HepG2 (cell line): Measurements from ENCODE around the gene KLHDC4. TPM values are rescaled to one million over a fixed set of nuclear protein-coding genes. Genes with fewer than 3 reads are reported as not detected.

Experiments
- ATF4 ChIP-seq, 2 experiments: fragments of 450-650 bp in 1 of 2; sonication (generic) in 1 of 2; formaldehyde crosslinking; IDR thresholded peaks; 2 replicates each; pipeline versions ENCODE4 v1.5.0 to v1.8.0; 2020 to 2022; ENCODE audit warnings: mild to moderate bottlenecking in 1 of 2, missing genetic modification reagents in 1 of 2
- CBX5 ChIP-seq: sonication (generic); formaldehyde crosslinking; IDR thresholded peaks from 2 replicates; pipeline ENCODE4 v1.4.0; 2020; ENCODE audit warnings: missing genetic modification reagents, borderline replicate concordance
- CHCHD3 ChIP-seq: sonication (generic); formaldehyde crosslinking; IDR thresholded peaks from 2 replicates; pipeline ENCODE4 v1.8.0; 2022; ENCODE audit warnings: mild to moderate bottlenecking, missing genetic modification reagents, moderate library complexity
- GATAD2A ChIP-seq: IDR thresholded peaks from 2 replicates; pipeline ENCODE4 v1.6.1; 2016
- GFI1 ChIP-seq: sonication (generic); formaldehyde crosslinking; IDR thresholded peaks from 2 replicates; pipeline ENCODE4 v1.5.0; 2020; ENCODE audit warnings: missing genetic modification reagents, mild to moderate bottlenecking, borderline replicate concordance
- IRF1 ChIP-seq: sonication (generic); formaldehyde crosslinking; IDR thresholded peaks from 2 replicates; pipeline ENCODE4 v1.4.0; 2020; ENCODE audit warnings: low read depth, mild to moderate bottlenecking, missing genetic modification reagents
- KDM5B ChIP-seq: sonication (generic); formaldehyde crosslinking; IDR thresholded peaks from 2 replicates; pipeline ENCODE4 v1.4.0; 2020; ENCODE audit warnings: missing genetic modification reagents, mild to moderate bottlenecking, borderline replicate concordance
- KMT2B ChIP-seq: IDR thresholded peaks from 2 replicates; pipeline ENCODE4 v1.6.1; 2016; ENCODE audit warnings: missing genetic modification reagents, missing compliant biosample characterization
- MXD4 ChIP-seq: IDR thresholded peaks from 2 replicates; pipeline ENCODE4 v1.6.1; 2016; ENCODE audit warnings: mild to moderate bottlenecking, missing biosample characterization, missing genetic modification reagents
- MYC ChIP-seq: sonication (generic); formaldehyde crosslinking; IDR thresholded peaks from 2 replicates; pipeline ENCODE4 v1.9.0; 2021; ENCODE audit warnings: missing genetic modification reagents, borderline replicate concordance
- SIN3A ChIP-seq: IDR thresholded peaks from 2 replicates; pipeline ENCODE4 v1.6.1; 2011; ENCODE audit warnings: low read depth, mild to moderate bottlenecking, control low read depth, low read length, borderline replicate concordance
- SOX6 ChIP-seq, 2 experiments: fragments of 450-650 bp in 1 of 2; sonication (generic) in 1 of 2; formaldehyde crosslinking in 1 of 2; IDR thresholded peaks; 2 replicates each; pipeline versions ENCODE4 v1.4.0 to v1.6.1; 2017 to 2020; ENCODE audit warnings: antibody characterized with exemption in 1 of 2, mild to moderate bottlenecking in 1 of 2, missing genetic modification reagents in 1 of 2
- SRF ChIP-seq: IDR thresholded peaks from 2 replicates; pipeline ENCODE4 v1.6.1; 2011; ENCODE audit warnings: mild to moderate bottlenecking, low read depth, low read length, moderate library complexity
- SSRP1 ChIP-seq: IDR thresholded peaks from 2 replicates; pipeline ENCODE4 v1.6.1; 2016; ENCODE audit warnings: control low read depth
- SYNCRIP ChIP-seq: fragments of 200-400 bp; formaldehyde crosslinking; IDR thresholded peaks from 2 replicates; pipeline ENCODE4 v1.6.1; 2018; ENCODE audit warnings: mild to moderate bottlenecking, low read depth, low read length; ENCODE audit not compliant: insufficient read depth
- ZBTB4 ChIP-seq: sonication (generic); formaldehyde crosslinking; IDR thresholded peaks from 2 replicates; pipeline ENCODE4 v1.4.0; 2020; ENCODE audit warnings: missing genetic modification reagents, mild to moderate bottlenecking, borderline replicate concordance
- ZC3H13 ChIP-seq: sonication (generic); formaldehyde crosslinking; IDR thresholded peaks from 2 replicates; pipeline ENCODE4 v1.8.1; 2023; ENCODE audit warnings: mild to moderate bottlenecking, missing genetic modification reagents, moderate library complexity
- ZNF17 ChIP-seq: sonication (generic); formaldehyde crosslinking; IDR thresholded peaks from 2 replicates; pipeline ENCODE4 v1.5.0; 2020; ENCODE audit warnings: mild to moderate bottlenecking, missing genetic modification reagents
- ZNF574 ChIP-seq: sonication (generic); formaldehyde crosslinking; IDR thresholded peaks from 2 replicates; pipeline ENCODE4 v1.4.0; 2020; ENCODE audit warnings: missing genetic modification reagents
- ZNF782 ChIP-seq: sonication (generic); formaldehyde crosslinking; IDR thresholded peaks from 2 replicates; pipeline ENCODE4 v1.4.0; 2020; ENCODE audit warnings: missing genetic modification reagents, mild to moderate bottlenecking, borderline replicate concordance
- ZNF788 ChIP-seq: sonication (generic); formaldehyde crosslinking; IDR thresholded peaks from 2 replicates; pipeline ENCODE4 v1.5.0; 2020; ENCODE audit warnings: mild to moderate bottlenecking, missing genetic modification reagents, borderline replicate concordance
- polyA plus RNA-seq, 8 experiments: library from polyadenylated mRNA; depleted of rRNA in 3 of 8; stranded (reverse) in 7 of 8; unstranded in 1 of 8; fragments of >200 nt; fragmentation: Illumina TruSeq in 4 of 8; extraction: Trizol in 4 of 8; gene quantifications; 2 replicates each; pipeline versions ENCODE4 v1.2.1 to v1.2.3, GENCODE V29; 2011 to 2016; ENCODE audit warnings: low read depth in 4 of 8, missing spikeins in 1 of 8, mixed read lengths in 1 of 8; ENCODE audit not compliant: insufficient read depth in 1 of 8
- total RNA-seq, 5 experiments: library from RNA; depleted of rRNA; stranded (reverse); fragments of >200 nt; fragmentation: Illumina TruSeq; extraction: Trizol; gene quantifications; 2 replicates each; pipeline ENCODE4 v1.2.3, GENCODE V29; 2016; ENCODE audit warnings: low read depth in 1 of 5

Gene KLHDC4
- total and polyA plus RNA-seq, 2 of the 13 experiments (the other 11 are each of a cell fraction or from before 2014, with no cell fraction given): 18.7 to 31.8 TPM

- TF ChIP-seq ZBTB4 (CRISPR knock-in tag): 0 out of 2 replicates have a peak, but pooled peaks have one; percentile 35
- no peak for TF ChIP-seq GFI1
- peak; percentile 25; the same call in 1 of the 2 replicates for TF ChIP-seq CBX5 (CRISPR knock-in tag)
- 0 out of 2 replicates have a peak, but pooled peaks have one; percentile 18 for TF ChIP-seq SRF
- TF ChIP-seq ZNF788 (CRISPR knock-in tag): peak; percentile 72; the same call in 1 of the 2 replicates
- peak; percentile 8; the same call in 1 of the 2 replicates for TF ChIP-seq SIN3A
- TF ChIP-seq KDM5B (CRISPR knock-in tag): peak; percentile 68; the same call in 1 of the 2 replicates
- peak in 1 of 2 experiments; percentile 51; a peak in 2 of 4 replicates for TF ChIP-seq ATF4 (CRISPR knock-in tag; IDR thresholded peaks at IDR 0.05)
- TF ChIP-seq KMT2B (CRISPR knock-in tag): no peak
- no peak for TF ChIP-seq IRF1 (CRISPR knock-in tag)
- TF ChIP-seq ZC3H13 (CRISPR knock-in tag): peak; percentile 45; the same call in 1 of the 2 replicates
- TF ChIP-seq ZNF574: peak; percentile 66
- peak; percentile 71; the same call in 1 of the 2 replicates for TF ChIP-seq MYC (CRISPR knock-in tag)
- no peak for TF ChIP-seq ZNF17 (CRISPR knock-in tag)
- no peak for TF ChIP-seq SYNCRIP
- peak; percentile 76 for TF ChIP-seq GATAD2A (CRISPR knock-in tag)
- no peak for TF ChIP-seq SOX6 (IDR thresholded peaks at IDR 0.05)
- TF ChIP-seq SOX6 (CRISPR knock-in tag; IDR thresholded peaks at IDR 0.05): peak; percentile 78
- 0 out of 2 replicates have a peak, but pooled peaks have one; percentile 68 for TF ChIP-seq SSRP1 (CRISPR knock-in tag)
- 0 out of 2 replicates have a peak, but pooled peaks have one; percentile 37 for TF ChIP-seq MXD4 (CRISPR knock-in tag)
- TF ChIP-seq ZNF782: peak; percentile 63; the same call in 1 of the 2 replicates
- 0 out of 2 replicates have a peak, but pooled peaks have one; percentile 24 for TF ChIP-seq CHCHD3 (CRISPR knock-in tag)
Observed at GRCh38 chr16:87815567-87815966, 49.8 kb upstream of the KLHDC4 start (continued).
